GM12878 (cell line): ENCODE results near the gene BTBD9.

Experiments
- BACH1 ChIP-seq: fragments of 450-650 bp; IDR thresholded peaks from 2 replicates; pipeline ENCODE4 v1.6.1; 2017; ENCODE audit warnings: mild to moderate bottlenecking, borderline replicate concordance
- EP300 ChIP-seq, 2 experiments: fragments of 150-350 bp in 1 of 2; IDR thresholded peaks; 2 replicates each; pipeline ENCODE4 v1.6.1; 2011 to 2012; ENCODE audit warnings: low read depth in 2 of 2, low read length in 2 of 2, borderline replicate concordance in 1 of 2, improper control_type of control experiment in 1 of 2, inconsistent platforms in 1 of 2; ENCODE audit not compliant: control insufficient read depth in 1 of 2
- EZH2 ChIP-seq: IDR thresholded peaks from 2 replicates; pipeline ENCODE4 v1.6.1; 2012; ENCODE audit warnings: low read depth, mild to moderate bottlenecking, control low read depth, inconsistent platforms, low read length, borderline replicate concordance; ENCODE audit not compliant: control insufficient read depth
- KDM1A ChIP-seq: fragments of 200-600 bp; sonication (generic); IDR thresholded peaks from 2 replicates; pipeline ENCODE4 v1.6.1; 2016; ENCODE audit warnings: borderline replicate concordance
- NFYB ChIP-seq: IDR thresholded peaks from 2 replicates; pipeline ENCODE4 v1.6.1; 2011; ENCODE audit warnings: low read depth, mild to moderate bottlenecking, low read length, improper control_type of control experiment, moderate library complexity; ENCODE audit not compliant: insufficient read depth
- RAD21 ChIP-seq: IDR thresholded peaks from 2 replicates; pipeline ENCODE4 v1.6.1; 2011; ENCODE audit warnings: mild to moderate bottlenecking, low read depth, low read length, moderate library complexity; ENCODE audit not compliant: insufficient read depth
- YY1 ChIP-seq: IDR thresholded peaks from 2 replicates; pipeline ENCODE4 v1.6.1; 2011; ENCODE audit warnings: low read depth, mild to moderate bottlenecking, low read length
- TF ChIP-seq, protein P1 (sequence below): fragments of 450-650 bp; IDR thresholded peaks from 2 replicates; pipeline ENCODE4 v1.6.1; 2017; ENCODE audit warnings: mild to moderate bottlenecking, low read depth, inconsistent platforms; ENCODE audit not compliant: poor library complexity, severe bottlenecking
- TF ChIP-seq, protein P2 (sequence below): IDR thresholded peaks from 2 replicates; pipeline ENCODE4 v1.6.1; 2012; ENCODE audit warnings: mild to moderate bottlenecking, low read depth, low read length

DNA sequence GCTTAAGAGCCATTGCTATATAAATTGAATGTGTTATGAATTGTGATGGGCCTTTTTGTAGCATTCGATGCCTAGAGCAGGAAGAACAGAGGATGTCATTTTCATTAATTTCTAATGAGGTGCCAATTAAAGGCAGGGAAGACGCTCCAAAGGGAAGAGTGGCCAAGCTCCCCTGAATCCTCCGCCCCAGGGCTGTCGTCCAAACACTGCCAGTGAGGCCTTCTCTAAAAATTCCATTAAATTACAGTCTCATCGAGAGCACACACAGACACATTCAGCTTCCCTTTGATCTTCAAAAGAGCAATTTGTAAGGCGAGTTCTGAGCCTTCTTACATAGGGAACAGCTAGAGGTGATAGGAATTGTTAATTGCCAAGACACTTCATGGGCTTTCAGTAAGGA is 520.2 kb downstream of the BTBD9 start:
- TF ChIP-seq, protein P1, sequence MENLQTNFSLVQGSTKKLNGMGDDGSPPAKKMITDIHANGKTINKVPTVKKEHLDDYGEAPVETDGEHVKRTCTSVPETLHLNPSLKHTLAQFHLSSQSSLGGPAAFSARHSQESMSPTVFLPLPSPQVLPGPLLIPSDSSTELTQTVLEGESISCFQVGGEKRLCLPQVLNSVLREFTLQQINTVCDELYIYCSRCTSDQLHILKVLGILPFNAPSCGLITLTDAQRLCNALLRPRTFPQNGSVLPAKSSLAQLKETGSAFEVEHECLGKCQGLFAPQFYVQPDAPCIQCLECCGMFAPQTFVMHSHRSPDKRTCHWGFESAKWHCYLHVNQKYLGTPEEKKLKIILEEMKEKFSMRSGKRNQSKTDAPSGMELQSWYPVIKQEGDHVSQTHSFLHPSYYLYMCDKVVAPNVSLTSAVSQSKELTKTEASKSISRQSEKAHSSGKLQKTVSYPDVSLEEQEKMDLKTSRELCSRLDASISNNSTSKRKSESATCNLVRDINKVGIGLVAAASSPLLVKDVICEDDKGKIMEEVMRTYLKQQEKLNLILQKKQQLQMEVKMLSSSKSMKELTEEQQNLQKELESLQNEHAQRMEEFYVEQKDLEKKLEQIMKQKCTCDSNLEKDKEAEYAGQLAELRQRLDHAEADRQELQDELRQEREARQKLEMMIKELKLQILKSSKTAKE, result no peak
- TF ChIP-seq EZH2 (no peak), KDM1A (no peak), RAD21 (no peak), YY1 (no peak), BACH1 (no peak), NFYB (no peak), EP300 (IDR thresholded peaks at IDR 0.05; ENCODE audit: borderline replicate concordance in 1 of 2, control insufficient read depth in 1 of 2, low read depth in 2 of 2, low read length in 2 of 2) (no peak)
- TF ChIP-seq, protein P2, sequence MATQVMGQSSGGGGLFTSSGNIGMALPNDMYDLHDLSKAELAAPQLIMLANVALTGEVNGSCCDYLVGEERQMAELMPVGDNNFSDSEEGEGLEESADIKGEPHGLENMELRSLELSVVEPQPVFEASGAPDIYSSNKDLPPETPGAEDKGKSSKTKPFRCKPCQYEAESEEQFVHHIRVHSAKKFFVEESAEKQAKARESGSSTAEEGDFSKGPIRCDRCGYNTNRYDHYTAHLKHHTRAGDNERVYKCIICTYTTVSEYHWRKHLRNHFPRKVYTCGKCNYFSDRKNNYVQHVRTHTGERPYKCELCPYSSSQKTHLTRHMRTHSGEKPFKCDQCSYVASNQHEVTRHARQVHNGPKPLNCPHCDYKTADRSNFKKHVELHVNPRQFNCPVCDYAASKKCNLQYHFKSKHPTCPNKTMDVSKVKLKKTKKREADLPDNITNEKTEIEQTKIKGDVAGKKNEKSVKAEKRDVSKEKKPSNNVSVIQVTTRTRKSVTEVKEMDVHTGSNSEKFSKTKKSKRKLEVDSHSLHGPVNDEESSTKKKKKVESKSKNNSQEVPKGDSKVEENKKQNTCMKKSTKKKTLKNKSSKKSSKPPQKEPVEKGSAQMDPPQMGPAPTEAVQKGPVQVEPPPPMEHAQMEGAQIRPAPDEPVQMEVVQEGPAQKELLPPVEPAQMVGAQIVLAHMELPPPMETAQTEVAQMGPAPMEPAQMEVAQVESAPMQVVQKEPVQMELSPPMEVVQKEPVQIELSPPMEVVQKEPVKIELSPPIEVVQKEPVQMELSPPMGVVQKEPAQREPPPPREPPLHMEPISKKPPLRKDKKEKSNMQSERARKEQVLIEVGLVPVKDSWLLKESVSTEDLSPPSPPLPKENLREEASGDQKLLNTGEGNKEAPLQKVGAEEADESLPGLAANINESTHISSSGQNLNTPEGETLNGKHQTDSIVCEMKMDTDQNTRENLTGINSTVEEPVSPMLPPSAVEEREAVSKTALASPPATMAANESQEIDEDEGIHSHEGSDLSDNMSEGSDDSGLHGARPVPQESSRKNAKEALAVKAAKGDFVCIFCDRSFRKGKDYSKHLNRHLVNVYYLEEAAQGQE, result no peak
